ENCODE results near the gene UBE4B. TPM values are rescaled to one million over a fixed set of nuclear protein-coding genes. Genes with fewer than 3 reads are reported as not detected.

UBE4B gene
- total and polyA plus RNA-seq, 2 of the 13 experiments (the other 11 are each of a cell fraction or from before 2014, with no cell fraction given): 15.2 to 24.8 TPM

GRCh38 chr1:10161541-10162290 lies 129.0 kb downstream of the UBE4B start (continued):
- no peak for TF ChIP-seq SOX6 (IDR thresholded peaks at IDR 0.05)
- TF ChIP-seq SOX6 (CRISPR knock-in tag; IDR thresholded peaks at IDR 0.05): no peak
- no peak for TF ChIP-seq ZMAT5 (CRISPR knock-in tag; IDR thresholded peaks at IDR 0.05; ENCODE audit: borderline replicate concordance, low read depth)

- peaks cover 1 to 11% of the 10 kb centered on the region in 2 experiments; a peak in 4 of 5 replicates for H3K36me3 ChIP-seq (replicated peaks in 1 of 2; ENCODE audit: control insufficient read depth in 1 of 2, insufficient read depth in 2 of 2, low read length in 2 of 2)
- in situ Hi-C loops (cut with HindIII; ENCODE audit: extremely low pct_ligation_motif_present, low pct_unique_long_range_greater_than_20kb): no loop called here
- WGBS (ENCODE audit: low lambda C conversion rate): 13% methylated on average over 7 of the region's 7 CpGs
- peak overlapping the region; percentile 52 for H3K9ac ChIP-seq (ENCODE audit: insufficient read depth, low read depth, low read length)
- peaks cover 15% of the 10 kb centered on the region for H3K79me2 ChIP-seq (ENCODE audit: insufficient read depth, low read length)
- no TSS peak for BruUV-seq (replicated peaks)
- peak overlapping the region; percentile 92 for H3K27ac ChIP-seq (ENCODE audit: extremely low read length, insufficient read depth, low read length)
- intact Hi-C loops (cut with micrococcal nuclease; ENCODE audit: unreplicated experiment): no loop called here
- ATAC-seq: peak; percentile 55; the same call in 2 of the 3 replicates
- H2AFZ ChIP-seq (ENCODE audit: low read length): no peak overlapping the region
- no peaks in the 10 kb centered on the region for H4K20me1 ChIP-seq (ENCODE audit: insufficient read depth, low read length)
- peak overlapping the region in 1 of 3 experiments; percentile 7; a peak in 1 of 6 replicates for H3K4me3 ChIP-seq (replicated peaks in 1 of 3; ENCODE audit: insufficient read depth in 1 of 3, low read depth in 2 of 3, low read length in 3 of 3)
- H3K9me3 ChIP-seq (ENCODE audit: low read length): no peaks in the 10 kb centered on the region
- no peaks in the 10 kb centered on the region for H3K27me3 ChIP-seq (ENCODE audit: control insufficient read depth in 1 of 2, insufficient read depth in 2 of 2, low read length in 2 of 2)
- POLR2A ChIA-PET: interaction anchor here (0.8 to 1.1 kb wide), 2 partner anchors 41 to 255 kb away, joined by 3 read pairs; partner anchors contain the start of gene KIF1B
- CTCF ChIA-PET (ENCODE audit: low intra/inter-chr PET ratio, low total read pairs): no interaction called here
- no peak for DNase-seq (ENCODE audit: low spot score)
- peak overlapping the region; percentile 77 for H3K4me2 ChIP-seq (ENCODE audit: low read depth, low read length)
- FAIRE-seq: peak; percentile 32
- peaks cover 53% of the 10 kb centered on the region for H3K4me1 ChIP-seq (ENCODE audit: insufficient read depth, low read length)
- TF ChIP-seq GPBP1L1 (CRISPR knock-in tag; IDR thresholded peaks at IDR 0.05): no peak
- TF ChIP-seq CC2D1A (CRISPR knock-in tag; IDR thresholded peaks at IDR 0.05): no peak
- TF ChIP-seq PRPF4 (IDR thresholded peaks at IDR 0.05; ENCODE audit: low read depth, low read length, poor library complexity, severe bottlenecking): no peak
- TF ChIP-seq YEATS2 (CRISPR knock-in tag; IDR thresholded peaks at IDR 0.05; ENCODE audit: borderline replicate concordance): 0 out of 2 replicates have a peak, but pooled peaks have one; percentile 19
- no peak for TF ChIP-seq HBP1 (CRISPR knock-in tag; IDR thresholded peaks at IDR 0.05; ENCODE audit: low read depth)
- 0 out of 2 replicates have a peak, but pooled peaks have one; percentile 8 for TF ChIP-seq ZNF567 (CRISPR knock-in tag; IDR thresholded peaks at IDR 0.05; ENCODE audit: borderline replicate concordance)
- 0 out of 2 replicates have a peak, but pooled peaks have one; percentile 17 for TF ChIP-seq CTCF (CRISPR knock-in tag; IDR thresholded peaks at IDR 0.05)
- TF ChIP-seq SRSF1 (optimal IDR thresholded peaks at IDR 0.05; ENCODE audit: low read depth, low read length): no peak
- TF ChIP-seq KLF12 (CRISPR knock-in tag; IDR thresholded peaks at IDR 0.05; ENCODE audit: borderline replicate concordance): no peak
- peak; percentile 51; the same call in 1 of the 3 replicates for TF ChIP-seq MXI1 (IDR thresholded peaks at IDR 0.05; ENCODE audit: borderline replicate concordance, low read depth, low read length)
- TF ChIP-seq ZMYM3 (CRISPR knock-in tag; IDR thresholded peaks at IDR 0.05): no peak
- no peak; the same call in 1 of the 2 replicates for TF ChIP-seq ZNF274 (CRISPR knock-in tag; IDR thresholded peaks at IDR 0.05)
- 0 out of 2 replicates have a peak, but pooled peaks have one; percentile 46 for TF ChIP-seq ZSCAN25 (CRISPR knock-in tag; IDR thresholded peaks at IDR 0.05)
- TF ChIP-seq BRD4 (CRISPR knock-in tag; IDR thresholded peaks at IDR 0.05): no peak
These were observed 136.3 kb downstream of the UBE4B start for GRCh38 chr1:10168912-10169514.

Measured in HepG2 (cell line).